ENCODE measurements around the gene NDFIP1. TPM values are rescaled to one million over a fixed set of nuclear protein-coding genes. Genes with fewer than 3 reads are reported as not detected.

NDFIP1 gene
- total RNA-seq, 4 donors from 2014 or later: 53.2 to 124 (median 89.0) TPM

DNA sequence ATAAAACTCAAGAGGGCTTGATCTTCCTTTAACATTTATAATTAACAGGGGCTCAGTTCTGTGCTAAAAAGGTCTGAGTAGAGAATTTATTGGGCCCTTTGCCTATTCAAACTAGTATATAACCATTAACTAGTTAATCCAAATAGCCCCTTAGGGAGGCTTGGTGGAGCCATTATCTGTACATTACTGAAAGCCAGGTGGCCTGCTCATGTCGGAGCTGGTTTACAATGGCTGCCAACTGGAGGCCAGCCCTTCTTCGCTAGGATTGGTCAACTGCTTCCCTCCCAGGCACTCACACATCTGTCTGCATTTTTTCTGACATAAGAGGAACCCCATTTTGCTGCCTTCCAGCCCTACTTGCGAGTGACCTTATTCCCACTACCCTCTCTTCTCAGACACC is 30.4 kb upstream of the NDFIP1 start:
- Histone ChIP-seq H3K27me3 (no peaks in the 10 kb centered on the region), H3K9me3 (no peaks in the 10 kb centered on the region), H3K27ac (no peak overlapping the region), H3K4me3 (no peak overlapping the region), H3K36me3 (no peaks in the 10 kb centered on the region), H3K4me1 (no peaks in the 10 kb centered on the region)
- intact Hi-C loops (cut with DNase I; ENCODE audit: low total_unique reads): no loop called here
- no peak for DNase-seq
- TF ChIP-seq, protein P1, sequence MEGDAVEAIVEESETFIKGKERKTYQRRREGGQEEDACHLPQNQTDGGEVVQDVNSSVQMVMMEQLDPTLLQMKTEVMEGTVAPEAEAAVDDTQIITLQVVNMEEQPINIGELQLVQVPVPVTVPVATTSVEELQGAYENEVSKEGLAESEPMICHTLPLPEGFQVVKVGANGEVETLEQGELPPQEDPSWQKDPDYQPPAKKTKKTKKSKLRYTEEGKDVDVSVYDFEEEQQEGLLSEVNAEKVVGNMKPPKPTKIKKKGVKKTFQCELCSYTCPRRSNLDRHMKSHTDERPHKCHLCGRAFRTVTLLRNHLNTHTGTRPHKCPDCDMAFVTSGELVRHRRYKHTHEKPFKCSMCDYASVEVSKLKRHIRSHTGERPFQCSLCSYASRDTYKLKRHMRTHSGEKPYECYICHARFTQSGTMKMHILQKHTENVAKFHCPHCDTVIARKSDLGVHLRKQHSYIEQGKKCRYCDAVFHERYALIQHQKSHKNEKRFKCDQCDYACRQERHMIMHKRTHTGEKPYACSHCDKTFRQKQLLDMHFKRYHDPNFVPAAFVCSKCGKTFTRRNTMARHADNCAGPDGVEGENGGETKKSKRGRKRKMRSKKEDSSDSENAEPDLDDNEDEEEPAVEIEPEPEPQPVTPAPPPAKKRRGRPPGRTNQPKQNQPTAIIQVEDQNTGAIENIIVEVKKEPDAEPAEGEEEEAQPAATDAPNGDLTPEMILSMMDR (IDR thresholded peaks at IDR 0.05): no peak
- TF ChIP-seq POLR2A (IDR thresholded peaks at IDR 0.05): no peak

- Histone ChIP-seq H3K9me3 (no peaks in the 10 kb centered on the region), H3K4me3 (no peak overlapping the region), H3K4me1 (no peaks in the 10 kb centered on the region), H3K27me3 (no peaks in the 10 kb centered on the region), H3K27ac (no peak overlapping the region), H3K36me3 (no peaks in the 10 kb centered on the region)
- intact Hi-C loops (cut with DNase I; ENCODE audit: low total_unique reads): no loop called here
- no peak for DNase-seq
- TF ChIP-seq, protein P1 (IDR thresholded peaks at IDR 0.05): no peak
- TF ChIP-seq POLR2A (IDR thresholded peaks at IDR 0.05): no peak
These were observed 29.9 kb upstream of the NDFIP1 start for GRCh38 chr5:142078706-142079105.

DNA sequence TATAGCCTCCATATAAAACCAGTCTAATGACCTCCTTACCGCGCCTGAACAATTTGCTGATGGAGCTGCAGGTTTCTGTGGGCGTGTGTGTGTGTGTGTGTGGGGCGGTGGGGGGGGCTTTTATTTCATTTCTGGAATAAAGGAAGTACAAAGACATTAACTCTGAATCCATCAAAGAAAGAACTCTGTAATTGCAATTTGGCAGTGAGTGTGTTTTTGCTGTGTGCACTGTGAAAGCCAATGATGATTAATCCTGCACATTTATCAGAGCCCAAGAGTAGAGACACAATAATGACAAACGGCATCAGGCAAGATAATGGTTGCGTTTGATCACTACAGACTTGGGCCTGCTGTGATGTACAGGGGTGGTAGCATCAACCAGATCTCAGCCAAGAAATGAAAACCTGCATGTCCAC is 29.3 kb upstream of the NDFIP1 start:
- Histone ChIP-seq H3K4me3 (no peak overlapping the region), H3K4me1 (no peaks in the 10 kb centered on the region), H3K9me3 (no peaks in the 10 kb centered on the region), H3K27me3 (no peaks in the 10 kb centered on the region), H3K36me3 (no peaks in the 10 kb centered on the region), H3K27ac (no peak overlapping the region)
- intact Hi-C loops (cut with DNase I; ENCODE audit: low total_unique reads): no loop called here
- TF ChIP-seq POLR2A (IDR thresholded peaks at IDR 0.05): no peak
- TF ChIP-seq, protein P1 (IDR thresholded peaks at IDR 0.05): no peak
- no peak for DNase-seq

- intact Hi-C loops (cut with DNase I; ENCODE audit: low total_unique reads): no loop called here
- H3K9me3 ChIP-seq: no peaks in the 10 kb centered on the region
- TF ChIP-seq, protein P1 (IDR thresholded peaks at IDR 0.05): no peak
- no peak for TF ChIP-seq POLR2A (IDR thresholded peaks at IDR 0.05)
- H3K4me3 ChIP-seq: no peak overlapping the region
- no peaks in the 10 kb centered on the region for H3K36me3 ChIP-seq
- H3K27ac ChIP-seq: no peak overlapping the region
- DNase-seq: no peak
- no peaks in the 10 kb centered on the region for H3K27me3 ChIP-seq
- no peaks in the 10 kb centered on the region for H3K4me1 ChIP-seq
These were observed 28.3 kb upstream of the NDFIP1 start for GRCh38 chr5:142080248-142080647.

DNA sequence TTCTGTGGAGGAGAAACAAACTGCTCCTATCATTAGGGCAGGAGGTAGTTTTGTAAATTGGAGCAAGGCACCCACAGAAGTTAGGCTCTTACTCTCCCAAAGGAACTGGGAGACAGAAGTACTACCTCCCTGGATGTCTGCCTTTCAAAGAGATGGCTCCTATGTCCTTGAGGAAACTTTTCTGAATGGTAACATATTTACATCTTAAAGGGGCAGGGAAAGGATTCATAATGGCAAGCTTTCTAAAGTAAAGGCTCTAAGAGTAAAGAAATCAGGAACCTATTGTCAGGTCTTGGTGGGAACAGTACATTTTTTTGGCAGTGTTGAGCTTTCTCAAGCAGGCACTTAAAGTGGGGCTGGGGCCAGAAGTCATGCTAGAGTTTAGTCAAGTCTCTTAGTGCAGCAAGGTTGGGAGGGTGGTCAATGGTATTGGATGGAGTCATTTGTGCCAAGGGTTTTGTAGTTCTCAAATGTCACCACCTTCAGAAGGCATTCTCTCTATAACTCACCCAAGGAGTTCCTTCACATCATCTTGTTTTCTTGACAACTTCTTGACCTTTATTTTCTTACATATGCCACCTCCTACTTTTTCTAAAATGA is 26.3 kb upstream of the NDFIP1 start:
- H3K4me1 ChIP-seq: no peaks in the 10 kb centered on the region
- TF ChIP-seq, protein P1 (IDR thresholded peaks at IDR 0.05): no peak
- no peak for TF ChIP-seq POLR2A (IDR thresholded peaks at IDR 0.05)
- H3K27me3 ChIP-seq: no peaks in the 10 kb centered on the region
- no peak for DNase-seq
- no peak overlapping the region for H3K4me3 ChIP-seq
- intact Hi-C loops (cut with DNase I; ENCODE audit: low total_unique reads): no loop called here
- H3K27ac ChIP-seq: no peak overlapping the region
- no peaks in the 10 kb centered on the region for H3K36me3 ChIP-seq
- H3K9me3 ChIP-seq: no peaks in the 10 kb centered on the region

Measured in uterus (tissue), 4 donors.